Activated naive CD4-positive, alpha-beta T cell treated with anti-CD3 and anti-CD28 coated beads, Interleukin-2, amount 10 ng/mL, durations not matched to agents 7 days and 5 days (primary cell): ENCODE data around the gene SACS.
A peak's percentile ranks its signal among the peaks of the same experiment; 100 is the strongest.
"Not testable (repeated sequence)": the region's sequence is repeated elsewhere in the genome, so short reads cannot be mapped to it uniquely, and the experiment has no call there.

Source experiments
- CTCF ChIA-PET: fragments of 350-600 bp; sonication (Branson Sonifier 250); formaldehyde crosslinking; loops from one replicate; lab custom pipeline; 2021; ENCODE audit warnings: antibody characterized with exemption; lab: Charles Lee
- DNase-seq: peaks from one replicate; pipeline ENCODE4 v3.0.0-alpha.2; 2020
- H3K27ac Mint-ChIP-seq: one replicate; pipeline ENCODE4 v1.8.0; 2021; ENCODE audit warnings: mild to moderate bottlenecking, moderate library complexity, mixed read lengths
- H3K27me3 Mint-ChIP-seq: one replicate; pipeline ENCODE4 v1.8.0; 2021; ENCODE audit warnings: mild to moderate bottlenecking, mixed read lengths
- H3K36me3 Mint-ChIP-seq: one replicate; pipeline ENCODE4 v1.8.0; 2021; ENCODE audit warnings: mixed read lengths
- H3K4me1 Mint-ChIP-seq: one replicate; pipeline ENCODE4 v1.8.0; 2021; ENCODE audit warnings: mixed read lengths
- H3K4me3 Mint-ChIP-seq: one replicate; pipeline ENCODE4 v1.8.0; 2021; ENCODE audit warnings: mild to moderate bottlenecking, moderate library complexity, mixed read lengths
- H3K9me3 Mint-ChIP-seq: one replicate; pipeline ENCODE4 v1.8.0; 2021; ENCODE audit warnings: mixed read lengths

SACS gene

GRCh38 chr13:23411706-23412105, 21.8 kb downstream of the SACS start:
- CTCF ChIA-PET = no interaction called here
- H3K36me3 Mint-ChIP-seq = no peaks in the 10 kb centered on the region
- H3K9me3 Mint-ChIP-seq = no peaks in the 10 kb centered on the region

GRCh38 chr13:23411220-23411619, 22.3 kb downstream of the SACS start:
- no peak overlapping the region for H3K4me3 Mint-ChIP-seq
- H3K36me3 Mint-ChIP-seq = no peaks in the 10 kb centered on the region
- no peaks in the 10 kb centered on the region for H3K4me1 Mint-ChIP-seq
- no peaks in the 10 kb centered on the region for H3K9me3 Mint-ChIP-seq
- H3K27me3 Mint-ChIP-seq = peaks cover 12% of the 10 kb centered on the region
- DNase-seq = no peak
- H3K27ac Mint-ChIP-seq = no peak overlapping the region
- CTCF ChIA-PET = no interaction called here

More at GRCh38 chr13:23411706-23412105, 21.8 kb downstream of the SACS start:
- H3K4me3 Mint-ChIP-seq = no peak overlapping the region
- H3K27ac Mint-ChIP-seq = no peak overlapping the region
- peaks cover 12% of the 10 kb centered on the region for H3K27me3 Mint-ChIP-seq
- DNase-seq = no peak
- no peaks in the 10 kb centered on the region for H3K4me1 Mint-ChIP-seq

GRCh38 chr13:23408026-23408425, 25.5 kb downstream of the SACS start:
- Mint-ChIP-seq H3K27me3 (peaks cover 8% of the 10 kb centered on the region), H3K9me3 (no peaks in the 10 kb centered on the region), H3K27ac (no peak overlapping the region), H3K36me3 (no peaks in the 10 kb centered on the region), H3K4me3 (no peak overlapping the region), H3K4me1 (no peaks in the 10 kb centered on the region)
- DNase-seq = no peak
- CTCF ChIA-PET = interaction anchor here (1.2 kb wide), 1 partner anchor 14 kb away, joined by 4 read pairs; no protein-coding TSS in a partner anchor

GRCh38 chr13:23401156-23401555, 32.3 kb downstream of the SACS start:
- H3K9me3 Mint-ChIP-seq, H3K27me3 Mint-ChIP-seq, H3K4me3 Mint-ChIP-seq, H3K27ac Mint-ChIP-seq, H3K36me3 Mint-ChIP-seq, CTCF ChIA-PET, DNase-seq, H3K4me1 Mint-ChIP-seq: not testable (repeated sequence)

GRCh38 chr13:23399347-23399746, 34.2 kb downstream of the SACS start:
- no peaks in the 10 kb centered on the region for H3K4me1 Mint-ChIP-seq
- no peak for DNase-seq
- peaks cover 4% of the 10 kb centered on the region for H3K27me3 Mint-ChIP-seq
- no peak overlapping the region for H3K4me3 Mint-ChIP-seq
- no peak overlapping the region for H3K27ac Mint-ChIP-seq
- CTCF ChIA-PET = no interaction called here
- peaks cover 9% of the 10 kb centered on the region for H3K9me3 Mint-ChIP-seq
- H3K36me3 Mint-ChIP-seq = no peaks in the 10 kb centered on the region

- CTCF ChIA-PET = no interaction called here
- no peak overlapping the region for H3K27ac Mint-ChIP-seq
- H3K4me3 Mint-ChIP-seq = no peak overlapping the region
- H3K36me3 Mint-ChIP-seq = no peaks in the 10 kb centered on the region
- H3K4me1 Mint-ChIP-seq = no peaks in the 10 kb centered on the region
- H3K27me3 Mint-ChIP-seq = peaks cover 8% of the 10 kb centered on the region
- DNase-seq = no peak
- H3K9me3 Mint-ChIP-seq = peaks cover 6% of the 10 kb centered on the region
Measured at GRCh38 chr13:23394821-23395220, 38.7 kb downstream of the SACS start.

- Mint-ChIP-seq H3K27ac (no peak overlapping the region), H3K4me1 (no peaks in the 10 kb centered on the region)
- CTCF ChIA-PET = no interaction called here
Measured at GRCh38 chr13:23392925-23393645, 40.4 kb downstream of the SACS start.

GRCh38 chr13:23392313-23392712, 41.2 kb downstream of the SACS start:
- Mint-ChIP-seq H3K9me3 (no peaks in the 10 kb centered on the region), H3K27me3 (peaks cover 8% of the 10 kb centered on the region), H3K36me3 (no peaks in the 10 kb centered on the region), H3K4me3 (no peak overlapping the region), H3K27ac (no peak overlapping the region), H3K4me1 (peaks cover 5% of the 10 kb centered on the region)
- DNase-seq = no peak
- CTCF ChIA-PET = no interaction called here

More at GRCh38 chr13:23392925-23393645, 40.4 kb downstream of the SACS start:
- no peak overlapping the region for H3K4me3 Mint-ChIP-seq
- no peaks in the 10 kb centered on the region for H3K36me3 Mint-ChIP-seq
- no peaks in the 10 kb centered on the region for H3K9me3 Mint-ChIP-seq
- H3K27me3 Mint-ChIP-seq = peaks cover 8% of the 10 kb centered on the region
- DNase-seq = no peak

GRCh38 chr13:23391752-23392151, 41.8 kb downstream of the SACS start:
- Mint-ChIP-seq H3K4me1 (peaks cover 8% of the 10 kb centered on the region), H3K36me3 (peaks cover under 1% of the 10 kb centered on the region), H3K27me3 (peaks cover 8% of the 10 kb centered on the region), H3K9me3 (no peaks in the 10 kb centered on the region), H3K4me3 (no peak overlapping the region), H3K27ac (no peak overlapping the region)
- DNase-seq = no peak
- CTCF ChIA-PET = no interaction called here

GRCh38 chr13:23386533-23386932, 47.0 kb downstream of the SACS start:
- CTCF ChIA-PET = interaction anchor here (0.8 to 1.1 kb wide), 3 partner anchors 11 to 591 kb away, joined by 3 to 4 read pairs (median 3); no protein-coding TSS in a partner anchor

GRCh38 chr13:23385931-23386330, 47.6 kb downstream of the SACS start:
- Mint-ChIP-seq H3K4me3 (no peak overlapping the region), H3K4me1 (peaks cover 33% of the 10 kb centered on the region), H3K27ac (peak overlapping the region; percentile 73), H3K36me3 (peaks cover 3% of the 10 kb centered on the region), H3K27me3 (peaks cover 9% of the 10 kb centered on the region), H3K9me3 (no peaks in the 10 kb centered on the region)
- CTCF ChIA-PET = interaction anchor here (0.8 to 1.1 kb wide), 3 partner anchors 10 to 590 kb away, joined by 3 to 4 read pairs (median 3); no protein-coding TSS in a partner anchor
- DNase-seq = no peak

More at GRCh38 chr13:23386533-23386932, 47.0 kb downstream of the SACS start:
- Mint-ChIP-seq H3K27ac (peak overlapping the region; percentile 73), H3K36me3 (peaks cover 3% of the 10 kb centered on the region), H3K27me3 (peaks cover 10% of the 10 kb centered on the region), H3K9me3 (no peaks in the 10 kb centered on the region), H3K4me3 (no peak overlapping the region), H3K4me1 (peaks cover 33% of the 10 kb centered on the region)
- no peak for DNase-seq

GRCh38 chr13:23384111-23384510, 49.4 kb downstream of the SACS start:
- no peak for DNase-seq
- H3K36me3 Mint-ChIP-seq = peaks cover 3% of the 10 kb centered on the region
- no peak overlapping the region for H3K27ac Mint-ChIP-seq
- peaks cover 47% of the 10 kb centered on the region for H3K4me1 Mint-ChIP-seq
- no peak overlapping the region for H3K4me3 Mint-ChIP-seq
- peaks cover 5% of the 10 kb centered on the region for H3K27me3 Mint-ChIP-seq
- CTCF ChIA-PET = no interaction called here
- no peaks in the 10 kb centered on the region for H3K9me3 Mint-ChIP-seq

- Mint-ChIP-seq H3K4me3 (no peak overlapping the region), H3K27me3 (peaks cover 5% of the 10 kb centered on the region), H3K9me3 (no peaks in the 10 kb centered on the region), H3K36me3 (peaks cover 3% of the 10 kb centered on the region), H3K27ac (no peak overlapping the region), H3K4me1 (peaks cover 57% of the 10 kb centered on the region)
- CTCF ChIA-PET = interaction anchor here (0.6 kb wide), 1 partner anchor 580 kb away, joined by 3 read pairs; no protein-coding TSS in a partner anchor
- DNase-seq = no peak
Measured at GRCh38 chr13:23383151-23383550, 50.4 kb downstream of the SACS start.

GRCh38 chr13:23381866-23382265, 51.6 kb downstream of the SACS start:
- CTCF ChIA-PET = no interaction called here
- no peaks in the 10 kb centered on the region for H3K9me3 Mint-ChIP-seq
- H3K27me3 Mint-ChIP-seq = peaks cover 5% of the 10 kb centered on the region
- peaks cover 3% of the 10 kb centered on the region for H3K36me3 Mint-ChIP-seq
- H3K4me1 Mint-ChIP-seq = peaks cover 63% of the 10 kb centered on the region
- no peak for DNase-seq
- H3K4me3 Mint-ChIP-seq = no peak overlapping the region
- no peak overlapping the region for H3K27ac Mint-ChIP-seq

- Mint-ChIP-seq H3K9me3 (no peaks in the 10 kb centered on the region), H3K36me3 (no peaks in the 10 kb centered on the region), H3K27me3 (peaks cover 5% of the 10 kb centered on the region), H3K27ac (no peak overlapping the region), H3K4me1 (peaks cover 62% of the 10 kb centered on the region), H3K4me3 (no peak overlapping the region)
- CTCF ChIA-PET = no interaction called here
- no peak for DNase-seq
Measured at GRCh38 chr13:23380534-23380933, 53.0 kb downstream of the SACS start.
